Renal cortical epithelial cell (primary cell): ENCODE data around the gene DMBX1. TPM values are rescaled to one million over a fixed set of nuclear protein-coding genes. Genes with fewer than 3 reads are reported as not detected.

ENCODE experiments used
- DNase-seq: peaks from one replicate; pipeline ENCODE4 v3.0.0-alpha.2; 2011; ENCODE audit warnings: low read depth
- total RNA-seq: library from RNA; depleted of rRNA; stranded (reverse); fragments of >200 nt; gene quantifications from 2 replicates; pipeline ENCODE4 v1.2.3, GENCODE V29; 2014

Gene DMBX1
- total RNA-seq, 1 donor from 2014 or later: not detected

DNA sequence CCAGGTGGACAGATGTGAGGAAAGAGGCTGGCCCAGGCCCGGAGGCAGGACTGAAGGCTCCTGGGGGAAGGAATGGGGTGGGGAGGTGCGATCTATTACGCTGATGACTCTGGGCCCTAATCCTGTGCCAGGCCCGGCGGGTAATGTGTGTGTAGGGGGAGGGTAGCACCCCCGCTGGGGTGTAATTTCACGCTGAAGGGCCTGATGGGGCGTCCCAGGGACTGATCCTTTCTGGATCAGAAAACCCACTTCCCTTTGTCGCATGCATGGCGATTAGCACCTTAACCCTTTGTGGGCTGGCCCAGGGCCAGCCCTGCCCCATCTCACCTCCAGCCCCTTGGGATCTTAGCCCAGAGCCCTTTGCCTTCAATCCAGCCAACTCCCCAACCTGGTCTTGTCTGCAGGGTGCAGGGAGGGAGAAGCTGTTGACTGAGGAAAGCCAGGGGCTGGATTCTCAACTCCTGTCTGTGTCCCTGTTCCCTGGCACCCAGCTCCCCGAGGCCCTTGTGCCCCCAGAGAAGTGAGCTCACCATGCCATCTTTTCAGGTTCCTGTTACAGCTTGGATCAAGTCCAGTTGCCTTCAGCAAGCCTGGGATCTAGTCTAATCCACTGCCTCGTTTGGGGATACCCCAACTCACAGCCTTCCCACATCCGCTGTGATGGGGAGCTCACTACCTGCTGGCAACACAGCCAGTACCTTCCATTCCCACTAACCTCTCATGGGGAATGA, 35.8 kb downstream of the DMBX1 start:
- DNase-seq: no peak

DNA sequence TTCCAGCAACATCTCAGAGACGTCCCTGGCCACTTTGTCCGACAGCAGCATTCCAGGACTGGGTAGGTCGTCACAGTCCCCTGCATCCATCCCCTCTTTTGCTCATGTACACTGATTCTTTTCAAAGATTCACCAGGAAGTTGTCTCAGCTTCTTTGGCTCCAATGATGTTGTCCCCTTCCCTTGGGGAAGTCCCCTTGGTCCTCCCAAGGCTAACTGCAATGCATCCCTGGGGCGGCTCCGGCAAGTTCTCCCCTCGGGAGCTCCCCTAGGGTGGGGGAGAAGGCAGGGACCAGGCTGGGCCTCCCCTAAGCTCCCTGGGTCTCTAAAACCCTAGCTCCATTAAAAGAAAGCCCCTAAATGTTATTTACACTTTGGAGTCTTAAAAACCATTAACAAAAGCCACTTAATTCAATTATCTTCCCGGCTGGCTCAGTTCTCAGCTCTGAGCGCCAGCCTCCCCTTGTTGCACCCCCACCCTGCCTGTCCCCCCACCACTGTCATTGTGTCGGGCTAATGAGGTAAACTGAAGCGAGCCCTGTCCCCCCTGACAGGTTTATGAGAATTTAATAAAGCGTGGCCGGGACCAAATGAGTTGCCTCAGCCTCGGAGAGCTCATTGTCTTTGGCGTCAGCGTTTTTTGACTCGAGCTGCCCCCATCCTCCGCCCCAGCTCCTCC, 36.5 kb downstream of the DMBX1 start:
- DNase-seq: no peak

DNA sequence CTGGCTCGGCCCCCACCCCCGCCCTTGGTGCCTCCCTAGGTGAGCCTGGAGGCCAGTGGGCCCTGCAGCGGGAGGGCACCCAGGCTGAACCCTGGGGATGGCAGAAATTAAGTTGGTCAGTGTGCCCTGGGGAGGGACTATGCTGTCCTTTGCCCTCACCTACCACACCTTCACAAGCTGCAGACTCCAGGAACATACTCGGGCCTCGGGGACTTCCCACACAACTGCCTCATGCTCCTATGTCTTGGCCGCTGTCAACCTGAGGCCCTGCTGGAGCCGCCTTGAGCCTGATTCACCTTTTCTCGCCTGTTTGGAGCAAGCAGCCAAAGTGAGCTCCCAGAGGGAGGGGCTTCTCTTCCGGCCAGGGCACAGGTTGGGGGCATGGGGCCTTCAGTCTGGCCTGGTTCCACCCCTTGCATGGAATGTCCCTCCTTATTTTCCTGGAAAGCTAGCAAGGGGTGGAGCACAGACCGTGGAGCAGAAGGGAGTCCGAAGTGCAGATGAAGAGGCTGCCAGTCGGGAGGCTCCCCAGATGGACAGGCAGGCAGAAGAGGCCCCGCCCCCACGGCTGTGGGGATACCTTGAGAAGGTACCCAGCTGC, 37.2 kb downstream of the DMBX1 start:
- DNase-seq: peak; percentile 32

DNA sequence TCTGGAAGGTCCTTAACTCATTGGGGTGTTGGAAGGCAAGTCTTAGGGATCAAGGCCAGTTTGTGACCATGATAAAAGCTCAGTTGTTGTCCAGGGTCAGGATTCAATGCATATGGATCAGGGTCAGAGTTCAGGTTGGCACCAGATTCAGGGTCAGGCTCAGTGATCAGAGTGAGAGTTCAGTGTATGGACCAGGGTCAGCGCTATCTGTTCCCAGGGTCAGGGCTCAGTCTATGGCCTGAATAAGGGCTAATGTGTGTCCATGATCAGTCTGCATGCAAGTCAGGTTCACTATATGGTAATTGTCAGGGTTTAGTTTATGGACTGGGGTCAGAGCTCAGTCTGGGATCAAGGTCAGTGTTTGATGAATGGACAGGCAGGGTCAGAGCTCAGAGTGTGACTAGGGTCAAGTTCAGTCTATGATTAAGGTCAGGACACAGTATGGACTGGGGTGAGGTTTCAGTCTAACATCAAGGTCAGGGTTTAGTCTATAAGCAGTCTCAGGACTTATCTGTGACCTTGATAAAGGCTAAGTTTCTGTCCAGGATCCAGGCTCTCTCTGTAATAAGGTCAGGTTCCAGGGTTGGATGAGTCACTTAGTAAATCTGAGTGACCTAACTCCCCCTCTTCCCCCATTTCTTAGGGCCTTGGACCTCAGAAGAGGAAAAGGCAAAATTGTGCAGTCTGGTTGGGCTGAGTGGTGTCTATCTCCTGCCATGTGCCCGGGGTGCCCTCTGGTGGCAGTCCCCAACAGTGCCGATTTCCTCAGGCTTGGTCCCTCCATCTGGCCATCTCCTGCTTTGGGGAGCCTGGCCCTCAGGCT, 38.0 kb downstream of the DMBX1 start:
- DNase-seq: peak; percentile 58

DNA sequence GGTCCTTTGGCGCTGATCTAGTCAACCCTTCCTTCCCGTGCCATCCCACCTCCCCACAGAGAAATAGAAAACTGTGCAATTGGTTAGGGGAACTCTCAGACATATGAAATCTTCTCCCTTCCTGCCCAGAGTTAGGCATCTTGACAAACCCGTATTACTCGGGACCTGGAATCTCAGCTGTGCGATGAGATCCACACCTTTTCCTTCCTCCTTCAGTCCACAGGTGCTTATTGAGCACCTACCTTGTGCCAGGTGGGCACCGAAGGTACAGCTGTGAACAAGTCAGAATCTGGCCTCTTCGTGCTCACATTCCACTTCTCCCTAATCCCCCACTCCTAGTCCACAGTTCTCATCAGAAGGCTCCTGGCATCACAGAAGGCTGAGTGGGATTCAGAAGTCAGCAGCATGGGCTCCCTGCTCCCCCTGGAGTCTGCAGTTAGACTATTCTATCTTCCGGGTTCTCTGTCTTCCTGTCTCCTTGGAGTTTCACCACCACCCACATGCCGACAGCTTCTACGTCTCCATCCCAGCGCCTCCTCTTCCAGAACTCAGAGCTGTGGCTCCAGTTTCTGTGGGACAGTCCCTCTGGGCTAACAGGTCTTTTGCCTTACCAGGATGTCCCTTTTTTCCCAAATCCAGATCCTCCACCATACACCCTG, 38.8 kb downstream of the DMBX1 start:
- no peak for DNase-seq

DNA sequence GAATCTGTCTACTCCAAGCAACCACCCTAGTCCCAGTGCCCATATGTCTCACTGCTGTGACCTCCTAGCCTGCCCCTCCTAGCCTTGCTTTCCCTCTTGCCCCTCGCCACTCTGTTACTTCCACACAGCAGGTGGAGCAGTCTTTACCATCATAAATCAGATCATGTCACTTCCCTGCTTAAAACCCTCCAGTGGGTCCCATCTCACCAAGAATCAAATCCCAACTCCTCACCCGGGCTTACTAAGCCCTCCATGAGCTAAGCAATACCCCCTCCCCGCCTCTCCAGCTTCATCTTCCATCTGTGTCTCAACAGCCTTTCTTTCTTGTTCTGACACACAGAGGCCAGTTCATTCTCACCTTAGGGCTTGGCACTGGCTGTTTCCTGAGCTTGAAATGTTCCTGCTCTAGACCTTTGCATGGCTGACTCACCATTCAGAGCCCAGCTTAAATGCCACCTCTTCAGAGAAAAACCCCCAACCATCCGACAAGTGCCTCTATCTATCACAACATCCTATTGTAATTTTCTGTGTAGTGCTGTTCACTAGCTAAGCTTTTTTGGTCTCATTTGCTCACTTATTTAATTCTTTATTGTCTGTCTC, 39.5 kb downstream of the DMBX1 start:
- peak; percentile 54 for DNase-seq

DNA sequence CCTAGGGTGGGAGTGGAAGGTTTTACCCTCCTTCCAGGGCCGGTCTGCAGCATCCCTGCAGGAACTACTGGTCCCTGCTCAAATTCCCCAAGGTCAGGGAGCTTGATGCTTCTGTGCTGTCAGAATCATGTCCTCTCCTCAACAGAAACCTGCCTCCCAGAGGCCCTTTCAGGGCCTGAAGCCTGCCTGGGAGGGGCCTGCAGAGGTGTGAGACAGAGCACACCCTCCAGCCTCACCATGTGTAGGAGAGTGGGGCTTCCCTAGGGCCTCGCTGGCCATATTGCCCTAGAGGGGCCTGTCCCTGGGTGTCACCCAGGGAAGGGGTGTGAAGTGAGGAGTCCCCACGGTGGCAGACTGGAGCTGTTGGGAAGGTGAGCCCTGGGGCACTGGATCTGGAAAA, 40.7 kb downstream of the DMBX1 start:
- no peak for DNase-seq

DNA sequence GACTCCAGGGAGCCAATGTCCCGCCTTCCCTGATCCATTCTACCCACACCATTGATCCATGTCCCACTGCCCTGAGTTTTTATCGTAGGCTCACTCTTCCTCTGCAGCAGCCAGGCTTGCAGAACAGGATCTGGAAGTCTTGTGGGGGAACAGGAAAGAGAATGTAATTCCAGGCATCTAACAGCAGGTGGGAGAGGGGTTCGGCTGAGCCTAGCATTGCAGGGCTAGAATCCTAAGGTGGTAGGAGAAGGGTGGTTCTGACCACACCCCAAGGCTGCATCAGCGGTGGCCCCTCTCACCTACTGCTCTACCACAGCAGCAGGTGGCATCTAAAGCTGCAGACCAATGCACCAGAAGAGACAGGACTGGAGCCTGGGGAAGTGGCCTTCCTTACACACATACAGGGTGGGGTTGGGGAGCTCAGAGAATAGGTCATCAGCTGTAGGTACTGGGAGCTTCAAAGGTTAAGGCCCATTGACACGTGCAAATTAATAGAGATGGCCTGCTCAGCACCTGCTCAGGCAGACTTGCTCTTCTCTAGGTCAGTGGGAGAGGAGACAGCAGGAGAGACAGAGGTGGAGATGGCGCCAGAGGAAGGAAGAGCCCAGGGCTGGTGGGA, 41.3 kb downstream of the DMBX1 start:
- no peak for DNase-seq

DNA sequence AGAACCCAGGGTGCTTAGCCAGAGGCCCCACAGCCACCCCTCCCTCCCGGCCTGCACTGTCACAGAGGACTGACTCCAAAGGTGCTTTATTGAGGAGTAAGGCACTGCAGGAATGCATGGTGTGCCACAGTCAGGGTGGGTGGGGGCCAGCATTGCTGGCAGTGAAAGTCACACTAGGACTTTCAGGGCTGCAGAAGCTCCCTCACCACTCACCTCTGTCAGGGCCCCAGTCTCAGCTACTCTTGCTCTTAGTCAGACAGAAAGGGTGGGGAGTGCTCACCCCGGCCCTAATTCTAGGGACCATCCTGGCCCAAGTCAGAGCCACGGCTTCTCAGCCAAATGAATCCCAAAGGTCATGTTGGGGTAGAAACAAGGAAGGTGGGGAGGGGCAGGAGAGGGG, 42.5 kb downstream of the DMBX1 start:
- no peak for DNase-seq

DNA sequence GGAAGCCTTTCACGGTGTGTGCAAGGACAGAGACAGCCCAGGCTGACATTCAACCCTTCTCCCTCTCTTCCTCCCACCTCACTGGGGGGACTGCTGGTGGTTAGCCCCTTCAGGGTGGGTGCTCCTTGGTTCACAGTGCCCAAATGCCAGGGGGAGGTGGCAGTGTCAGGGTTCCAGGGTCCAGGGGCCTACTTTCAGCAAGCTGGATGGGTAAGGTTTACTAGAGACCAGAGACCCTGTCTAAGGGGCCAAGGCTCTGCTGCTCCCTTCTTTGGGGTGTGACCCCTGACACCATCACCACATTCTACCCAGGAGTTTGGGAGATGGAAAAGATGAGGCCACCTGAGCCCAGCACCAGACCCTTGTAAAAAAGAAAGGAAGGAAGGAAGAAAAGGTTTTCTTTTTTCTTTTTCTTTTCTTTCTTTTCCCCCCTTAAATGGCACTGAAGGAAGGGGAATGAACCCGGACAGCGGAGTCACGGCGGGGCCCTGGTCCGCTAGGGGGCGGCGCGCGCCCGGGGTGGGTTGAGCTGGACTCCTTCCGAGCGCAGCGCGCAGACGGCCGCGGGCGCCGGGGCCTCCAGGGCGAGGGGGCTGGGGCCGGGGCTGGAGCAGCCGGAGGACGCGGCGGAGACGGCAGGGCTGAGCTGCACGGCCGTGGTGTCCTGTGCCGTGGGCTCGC, 43.0 kb downstream of the DMBX1 start:
- no peak for DNase-seq

DNA sequence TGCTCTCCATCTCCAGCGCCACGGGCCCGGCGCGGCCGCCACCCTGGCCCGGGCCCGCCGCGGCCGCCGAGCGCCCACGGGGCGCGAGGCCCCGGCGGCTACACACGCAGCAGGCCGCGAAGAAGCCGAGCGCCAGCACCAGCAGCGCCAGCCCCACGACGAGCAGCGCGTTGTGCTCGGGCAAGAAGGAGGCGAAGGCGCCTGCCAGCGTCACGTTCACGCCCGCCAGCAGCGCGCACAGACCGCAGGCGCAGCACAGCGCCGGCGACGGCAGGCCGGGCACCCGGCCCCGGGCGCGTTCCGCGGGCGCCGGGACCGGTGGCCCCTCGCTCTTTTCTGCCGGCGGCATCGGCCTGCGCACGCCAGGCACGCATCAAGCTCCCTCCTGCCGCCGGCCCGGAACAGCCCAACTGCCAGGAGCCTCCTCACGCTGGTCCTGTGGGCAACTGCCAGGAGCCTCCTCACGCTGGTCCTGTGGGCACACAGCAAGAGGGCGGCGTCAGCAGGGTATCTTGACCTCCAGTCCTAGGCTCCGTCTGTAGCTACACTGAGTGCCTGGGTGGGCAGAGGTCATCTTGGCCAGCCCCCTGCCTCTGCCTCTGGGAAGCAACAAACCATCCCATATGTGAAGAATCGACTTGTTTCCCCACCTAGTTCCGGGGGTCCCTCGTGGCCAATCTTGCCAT, 43.7 kb downstream of the DMBX1 start:
- DNase-seq: no peak

DNA sequence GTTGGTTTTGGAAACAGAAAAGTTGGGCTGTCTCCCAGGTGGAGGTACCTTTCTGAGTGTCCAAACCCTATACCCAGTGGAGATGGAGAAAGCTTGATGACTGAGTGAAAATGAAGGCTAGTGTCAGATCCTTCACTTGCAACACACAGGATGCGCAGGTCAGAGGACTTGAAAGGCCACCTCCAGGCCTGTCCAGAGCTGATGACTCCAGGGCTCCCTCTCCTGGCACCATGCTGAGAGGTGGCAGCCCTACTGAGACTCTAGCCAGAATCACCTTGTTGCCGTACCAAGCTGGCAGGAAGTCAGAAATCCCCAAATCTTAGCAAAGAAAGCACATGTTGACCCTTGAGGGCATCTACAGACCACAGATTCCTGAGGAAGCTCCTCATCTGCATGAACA, 45.4 kb downstream of the DMBX1 start:
- DNase-seq: peak; percentile 22

DNA sequence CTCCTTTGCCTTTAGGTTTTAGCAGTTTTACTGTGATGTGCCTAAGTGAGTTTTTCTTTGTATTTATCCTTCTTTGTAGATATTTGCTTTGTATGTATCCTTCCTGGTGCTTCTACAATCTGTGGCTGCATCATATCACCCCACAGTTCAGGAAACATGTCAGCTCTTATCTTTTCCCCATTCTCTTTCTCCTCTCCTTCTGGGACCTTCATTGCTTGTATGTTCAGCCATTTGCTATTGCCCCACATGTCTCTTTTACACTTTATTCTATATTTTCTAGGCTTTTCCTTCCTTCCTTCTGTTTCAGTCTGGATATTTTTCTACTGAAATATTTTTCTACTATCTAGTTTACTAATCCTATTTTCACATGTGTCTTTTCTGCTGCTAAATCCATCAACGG, 46.9 kb downstream of the DMBX1 start:
- DNase-seq: no peak

DNA sequence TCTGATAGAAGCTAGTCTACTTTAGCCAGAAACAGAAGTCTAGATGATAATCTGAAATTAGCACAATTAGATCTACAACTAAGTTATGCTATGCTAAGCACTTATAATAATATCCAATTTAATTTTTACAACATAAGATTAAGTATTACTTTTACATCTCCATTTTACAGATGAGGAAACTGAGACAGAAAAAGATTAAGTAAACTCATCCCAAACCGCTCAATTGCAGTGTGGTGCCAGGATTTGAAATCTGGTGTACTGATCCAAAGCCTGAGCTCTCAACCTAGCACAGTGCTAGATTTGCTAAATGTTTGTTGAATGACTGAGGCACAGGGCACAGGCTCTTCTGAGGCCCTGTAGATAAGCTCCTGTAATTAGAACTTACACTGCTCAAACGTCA, 48.0 kb downstream of the DMBX1 start:
- no peak for DNase-seq

DNA sequence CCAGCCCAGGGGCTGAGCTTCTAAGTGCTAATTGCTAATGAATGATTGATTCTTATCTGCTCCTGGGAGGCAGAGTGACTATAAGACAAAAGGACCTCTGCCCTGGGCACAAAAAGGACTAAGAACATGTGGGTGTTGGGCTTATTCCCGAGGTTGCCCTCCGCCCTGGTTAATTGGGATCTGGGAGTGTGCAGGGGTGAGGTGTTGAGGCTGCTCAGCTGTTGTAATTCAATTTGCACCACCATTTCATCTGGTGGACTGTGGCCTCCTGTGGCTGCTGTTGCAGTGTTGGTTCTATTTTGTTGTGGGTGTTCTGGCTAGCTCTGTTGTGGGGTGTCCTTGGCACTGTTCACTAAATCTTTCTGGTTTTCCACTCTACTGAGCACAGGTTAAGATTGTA, 48.5 kb downstream of the DMBX1 start:
- DNase-seq: no peak
